Neural cell (in vitro differentiated cells): ENCODE measurements around the gene MUC6. TPM values are rescaled to one million over a fixed set of nuclear protein-coding genes. Genes with fewer than 3 reads are reported as not detected.

ENCODE experiments used
- H2AFZ ChIP-seq: fragments of 200-600, 300-800 bp; sonication (generic), shearing (Covaris generic); 2 replicates; pipeline ENCODE4 v1.6.0; 2014; ENCODE audit warnings: low read depth, mild to moderate bottlenecking, antibody characterized with exemption, low read length, moderate library complexity
- H3F3A ChIP-seq: fragments of 200-600 bp; shearing (Covaris generic); 2 replicates; pipeline ENCODE4 v1.6.1; 2016; ENCODE audit warnings: mild to moderate bottlenecking, moderate library complexity, mixed read lengths, antibody characterized with exemption, low read length; ENCODE audit not compliant: insufficient read depth, poor library complexity, severe bottlenecking
- H3K27ac ChIP-seq: fragments of 200-600, 300-800 bp; sonication (generic), shearing (Covaris generic); 2 replicates; pipeline ENCODE4 v1.5.1; 2014; ENCODE audit warnings: mild to moderate bottlenecking, low read length, moderate library complexity
- H3K27me3 ChIP-seq: fragments of 300-800, 200-600 bp; sonication (generic), shearing (Covaris generic); 2 replicates; pipeline ENCODE4 v1.6.0; 2014; ENCODE audit warnings: mild to moderate bottlenecking, low read depth, low read length, moderate library complexity; ENCODE audit not compliant: insufficient read depth
- H3K36me3 ChIP-seq: fragments of 300-800, 200-600 bp; sonication (generic), shearing (Covaris generic); 2 replicates; pipeline ENCODE4 v1.5.1; 2014; ENCODE audit warnings: mild to moderate bottlenecking, antibody characterized with exemption, low read length, moderate library complexity; ENCODE audit not compliant: insufficient read depth
- H3K4me2 ChIP-seq: fragments of 300-800, 200-600 bp; sonication (generic), shearing (Covaris generic); 2 replicates; pipeline ENCODE4 v1.6.0; 2014; ENCODE audit warnings: mild to moderate bottlenecking, low read length
- H3K4me3 ChIP-seq: fragments of 300-800, 200-600 bp; sonication (generic), shearing (Covaris generic); 2 replicates; pipeline ENCODE4 v1.5.1; 2014; ENCODE audit warnings: mild to moderate bottlenecking, low read length, moderate library complexity
- H3K79me2 ChIP-seq: fragments of 200-600 bp; shearing (Covaris generic); replicated peaks from 2 replicates; pipeline ENCODE4 v1.6.0; 2014; ENCODE audit warnings: mild to moderate bottlenecking, low read length, moderate library complexity; ENCODE audit not compliant: insufficient read depth
- H3K9ac ChIP-seq: fragments of 300-800, 200-600 bp; sonication (generic), shearing (Covaris generic); 2 replicates; pipeline ENCODE4 v1.6.1; 2016; ENCODE audit warnings: mild to moderate bottlenecking, low read length, mixed read lengths
- H3K9me2 ChIP-seq: fragments of 200-600 bp; shearing (Covaris generic); 2 replicates; pipeline ENCODE4 v1.6.1; 2016; ENCODE audit warnings: mild to moderate bottlenecking, low read length, mixed read lengths; ENCODE audit not compliant: insufficient read depth
- H3K9me3 ChIP-seq: fragments of 200-600, 300-800 bp; sonication (generic), shearing (Covaris generic); 2 replicates; pipeline ENCODE4 v1.6.1; 2016; ENCODE audit warnings: mild to moderate bottlenecking, mixed run types, low read length, moderate library complexity, mixed read lengths
- H4K20me1 ChIP-seq: fragments of 200-600 bp; shearing (Covaris generic); 2 replicates; pipeline ENCODE4 v1.6.1; 2016; ENCODE audit warnings: mild to moderate bottlenecking, mixed run types; ENCODE audit not compliant: insufficient read depth
- EP300 ChIP-seq: fragments of 450-650 bp; conservative IDR thresholded peaks from 2 replicates; pipeline ENCODE4 v1.6.1; 2014; ENCODE audit warnings: antibody characterized with exemption, mild to moderate bottlenecking, moderate library complexity; ENCODE audit not compliant: poor library complexity, severe bottlenecking
- EZH2 ChIP-seq: fragments of 200-600, 300-800 bp; shearing (Covaris generic), sonication (generic); IDR thresholded peaks from 2 replicates; pipeline ENCODE4 v1.6.1; 2014; ENCODE audit warnings: antibody characterized with exemption, low read length, borderline replicate concordance, mild to moderate bottlenecking; ENCODE audit not compliant: insufficient read depth, poor library complexity, severe bottlenecking
- POLR2AphosphoS5 ChIP-seq: IDR thresholded peaks from 2 replicates; pipeline ENCODE4 v1.6.1; 2012
- RAD21 ChIP-seq: fragments of 450-650 bp; conservative IDR thresholded peaks from 2 replicates; pipeline ENCODE4 v1.6.1; 2014; ENCODE audit warnings: antibody characterized with exemption, mild to moderate bottlenecking, moderate library complexity
- SMC3 ChIP-seq: fragments of 450-650 bp; conservative IDR thresholded peaks from 2 replicates; pipeline ENCODE4 v1.6.1; 2014; ENCODE audit warnings: antibody characterized with exemption, mild to moderate bottlenecking, moderate library complexity; ENCODE audit not compliant: poor library complexity
- TAF1 ChIP-seq: IDR thresholded peaks from 2 replicates; pipeline ENCODE4 v1.6.1; 2012; ENCODE audit warnings: low read depth
- polyA plus RNA-seq: library from polyadenylated mRNA; depleted of rRNA; stranded (reverse); fragments of >200 nt; gene quantifications from 2 replicates; pipeline ENCODE4 v1.2.3, GENCODE V29; 2014
- TF ChIP-seq, protein P1 (sequence below): fragments of 450-650 bp; IDR thresholded peaks from 2 replicates; pipeline ENCODE4 v1.5.1; 2014; ENCODE audit warnings: antibody characterized with exemption, mild to moderate bottlenecking, moderate library complexity; ENCODE audit not compliant: poor library complexity, severe bottlenecking
- TF ChIP-seq, protein P2 (sequence below): IDR thresholded peaks from 2 replicates; pipeline ENCODE4 v1.6.1; 2012; ENCODE audit warnings: borderline replicate concordance

The MUC6 gene
- polyA plus RNA-seq, 1 donor from 2014 or later = not detected

DNA sequence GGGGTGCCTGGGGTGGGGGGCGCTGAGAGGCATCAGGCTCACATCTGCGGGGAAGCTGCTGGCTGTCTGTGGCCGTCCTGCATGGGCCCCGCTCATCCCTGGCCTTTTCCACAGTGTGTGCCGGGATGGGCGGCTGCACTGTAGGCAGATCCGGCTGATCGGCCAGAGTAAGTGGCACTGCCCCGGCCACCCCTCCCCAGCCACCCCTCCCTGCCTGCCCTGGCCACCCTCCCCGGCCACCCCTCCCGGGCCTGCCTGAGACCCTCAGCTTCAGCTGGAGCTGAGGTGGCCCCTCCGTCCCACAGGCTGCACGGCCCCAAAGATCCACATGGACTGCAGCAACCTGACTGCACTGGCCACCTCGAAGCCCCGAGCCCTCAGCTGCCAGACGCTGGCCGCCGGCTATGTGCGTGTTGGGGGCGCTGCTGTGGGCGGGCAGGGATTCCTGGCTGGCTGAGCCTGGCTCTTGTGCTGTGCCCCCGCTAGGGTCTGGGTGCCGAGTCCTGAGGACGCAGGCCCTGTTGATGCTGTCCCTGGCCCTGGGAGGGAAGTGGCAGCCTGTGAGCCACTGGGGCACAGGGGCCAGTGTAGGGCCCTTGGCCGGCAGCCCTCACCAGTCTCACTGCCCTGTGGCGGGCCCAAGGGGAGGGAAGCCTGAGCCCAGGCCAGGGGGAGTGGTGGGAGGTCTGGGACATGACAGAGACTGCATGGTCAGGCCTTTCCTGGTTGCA, 49.1 kb upstream of the MUC6 start:
- no peak overlapping the region for H3K9ac ChIP-seq
- H3K4me3 ChIP-seq = no peak overlapping the region
- H3K4me2 ChIP-seq = no peak overlapping the region
- H3K9me3 ChIP-seq = no peaks in the 10 kb centered on the region
- no peaks in the 10 kb centered on the region for H3K9me2 ChIP-seq
- H3K27ac ChIP-seq = no peak overlapping the region
- H4K20me1 ChIP-seq = no peaks in the 10 kb centered on the region
- no peaks in the 10 kb centered on the region for H3K36me3 ChIP-seq
- no peaks in the 10 kb centered on the region for H3K79me2 ChIP-seq
- no peak overlapping the region for H2AFZ ChIP-seq
- TF ChIP-seq RAD21 = no peak
- TF ChIP-seq TAF1 = no peak
- TF ChIP-seq, protein P1, sequence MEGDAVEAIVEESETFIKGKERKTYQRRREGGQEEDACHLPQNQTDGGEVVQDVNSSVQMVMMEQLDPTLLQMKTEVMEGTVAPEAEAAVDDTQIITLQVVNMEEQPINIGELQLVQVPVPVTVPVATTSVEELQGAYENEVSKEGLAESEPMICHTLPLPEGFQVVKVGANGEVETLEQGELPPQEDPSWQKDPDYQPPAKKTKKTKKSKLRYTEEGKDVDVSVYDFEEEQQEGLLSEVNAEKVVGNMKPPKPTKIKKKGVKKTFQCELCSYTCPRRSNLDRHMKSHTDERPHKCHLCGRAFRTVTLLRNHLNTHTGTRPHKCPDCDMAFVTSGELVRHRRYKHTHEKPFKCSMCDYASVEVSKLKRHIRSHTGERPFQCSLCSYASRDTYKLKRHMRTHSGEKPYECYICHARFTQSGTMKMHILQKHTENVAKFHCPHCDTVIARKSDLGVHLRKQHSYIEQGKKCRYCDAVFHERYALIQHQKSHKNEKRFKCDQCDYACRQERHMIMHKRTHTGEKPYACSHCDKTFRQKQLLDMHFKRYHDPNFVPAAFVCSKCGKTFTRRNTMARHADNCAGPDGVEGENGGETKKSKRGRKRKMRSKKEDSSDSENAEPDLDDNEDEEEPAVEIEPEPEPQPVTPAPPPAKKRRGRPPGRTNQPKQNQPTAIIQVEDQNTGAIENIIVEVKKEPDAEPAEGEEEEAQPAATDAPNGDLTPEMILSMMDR = no peak
- no peaks in the 10 kb centered on the region for H3K27me3 ChIP-seq
- H3F3A ChIP-seq = no peaks in the 10 kb centered on the region

DNA sequence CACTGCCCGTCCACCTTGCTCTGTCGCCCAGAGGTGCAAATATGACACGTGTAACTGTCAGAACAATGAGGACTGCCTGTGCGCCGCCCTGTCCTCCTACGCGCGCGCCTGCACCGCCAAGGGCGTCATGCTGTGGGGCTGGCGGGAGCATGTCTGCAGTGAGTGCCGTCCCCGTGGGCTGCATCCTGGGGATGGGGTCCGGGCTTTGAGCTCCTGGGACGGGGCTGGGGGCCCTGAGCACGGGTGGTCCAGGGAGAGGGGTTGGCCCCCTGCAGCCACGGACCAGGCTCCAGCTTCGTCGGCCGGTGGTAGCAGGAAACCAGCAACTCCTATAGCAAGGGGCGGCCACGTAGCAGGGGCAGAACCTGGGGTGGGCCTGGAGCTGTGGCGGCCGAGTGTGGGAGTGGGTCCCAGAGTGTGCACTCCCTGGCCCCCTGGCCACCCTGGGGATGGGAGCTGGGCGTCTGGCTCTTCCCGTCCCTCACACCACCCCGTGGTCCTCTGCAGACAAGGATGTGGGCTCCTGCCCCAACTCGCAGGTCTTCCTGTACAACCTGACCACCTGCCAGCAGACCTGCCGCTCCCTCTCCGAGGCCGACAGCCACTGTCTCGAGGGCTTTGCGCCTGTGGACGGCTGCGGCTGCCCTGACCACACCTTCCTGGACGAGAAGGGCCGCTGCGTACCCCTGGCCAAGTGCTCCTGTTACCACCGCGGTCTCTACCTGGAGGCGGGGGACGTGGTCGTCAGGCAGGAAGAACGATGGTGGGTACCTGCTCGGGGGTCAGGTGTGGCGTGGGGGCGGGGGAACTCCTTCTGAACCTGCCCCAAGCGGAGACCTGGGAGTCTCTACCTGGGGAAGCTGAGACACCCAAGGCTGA, 48.3 kb upstream of the MUC6 start:
- H3F3A ChIP-seq = no peaks in the 10 kb centered on the region
- H4K20me1 ChIP-seq = no peaks in the 10 kb centered on the region
- no peaks in the 10 kb centered on the region for H3K27me3 ChIP-seq
- H3K9me2 ChIP-seq = no peaks in the 10 kb centered on the region
- H3K79me2 ChIP-seq = no peaks in the 10 kb centered on the region
- no peaks in the 10 kb centered on the region for H3K36me3 ChIP-seq
- H3K27ac ChIP-seq = no peak overlapping the region
- H3K4me2 ChIP-seq = no peak overlapping the region
- H2AFZ ChIP-seq = no peak overlapping the region
- H3K9ac ChIP-seq = no peak overlapping the region
- TF ChIP-seq TAF1 (no peak), EP300 (no peak), POLR2AphosphoS5 (no peak), SMC3 (no peak)
- TF ChIP-seq, protein P1 = no peak
- H3K4me3 ChIP-seq = no peak overlapping the region
- no peaks in the 10 kb centered on the region for H3K9me3 ChIP-seq

- Histone ChIP-seq H3K9ac (no peak overlapping the region), H3K9me3 (no peaks in the 10 kb centered on the region), H3K79me2 (no peaks in the 10 kb centered on the region), H3K36me3 (no peaks in the 10 kb centered on the region), H2AFZ (no peak overlapping the region), H3K4me2 (no peak overlapping the region), H3K4me3 (no peak overlapping the region), H3K27me3 (no peaks in the 10 kb centered on the region), H3K9me2 (no peaks in the 10 kb centered on the region), H3K27ac (no peak overlapping the region), H4K20me1 (no peaks in the 10 kb centered on the region), H3F3A (no peaks in the 10 kb centered on the region)
- TF ChIP-seq, protein P1 = no peak
- no peak for TF ChIP-seq TAF1
- no peak for TF ChIP-seq EP300
- no peak for TF ChIP-seq RAD21
- TF ChIP-seq, protein P2, sequence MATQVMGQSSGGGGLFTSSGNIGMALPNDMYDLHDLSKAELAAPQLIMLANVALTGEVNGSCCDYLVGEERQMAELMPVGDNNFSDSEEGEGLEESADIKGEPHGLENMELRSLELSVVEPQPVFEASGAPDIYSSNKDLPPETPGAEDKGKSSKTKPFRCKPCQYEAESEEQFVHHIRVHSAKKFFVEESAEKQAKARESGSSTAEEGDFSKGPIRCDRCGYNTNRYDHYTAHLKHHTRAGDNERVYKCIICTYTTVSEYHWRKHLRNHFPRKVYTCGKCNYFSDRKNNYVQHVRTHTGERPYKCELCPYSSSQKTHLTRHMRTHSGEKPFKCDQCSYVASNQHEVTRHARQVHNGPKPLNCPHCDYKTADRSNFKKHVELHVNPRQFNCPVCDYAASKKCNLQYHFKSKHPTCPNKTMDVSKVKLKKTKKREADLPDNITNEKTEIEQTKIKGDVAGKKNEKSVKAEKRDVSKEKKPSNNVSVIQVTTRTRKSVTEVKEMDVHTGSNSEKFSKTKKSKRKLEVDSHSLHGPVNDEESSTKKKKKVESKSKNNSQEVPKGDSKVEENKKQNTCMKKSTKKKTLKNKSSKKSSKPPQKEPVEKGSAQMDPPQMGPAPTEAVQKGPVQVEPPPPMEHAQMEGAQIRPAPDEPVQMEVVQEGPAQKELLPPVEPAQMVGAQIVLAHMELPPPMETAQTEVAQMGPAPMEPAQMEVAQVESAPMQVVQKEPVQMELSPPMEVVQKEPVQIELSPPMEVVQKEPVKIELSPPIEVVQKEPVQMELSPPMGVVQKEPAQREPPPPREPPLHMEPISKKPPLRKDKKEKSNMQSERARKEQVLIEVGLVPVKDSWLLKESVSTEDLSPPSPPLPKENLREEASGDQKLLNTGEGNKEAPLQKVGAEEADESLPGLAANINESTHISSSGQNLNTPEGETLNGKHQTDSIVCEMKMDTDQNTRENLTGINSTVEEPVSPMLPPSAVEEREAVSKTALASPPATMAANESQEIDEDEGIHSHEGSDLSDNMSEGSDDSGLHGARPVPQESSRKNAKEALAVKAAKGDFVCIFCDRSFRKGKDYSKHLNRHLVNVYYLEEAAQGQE = no peak
- TF ChIP-seq SMC3 = no peak
- no peak for TF ChIP-seq POLR2AphosphoS5
- TF ChIP-seq EZH2 = no peak
Measured at GRCh38 chr11:1083621-1084551, 47.4 kb upstream of the MUC6 start.
